Stimulated activated CD8-positive, alpha-beta memory T cell treated with anti-CD3 and anti-CD28 coated beads, Interleukin-12 subunit alpha, Interleukin-12 subunit beta, amount 100 ng/mL, for 24 hours (primary cell): ENCODE data around the gene HCK.

Experiments used
- DNase-seq: peaks from one replicate; pipeline ENCODE4 v3.0.0-alpha.2; 2020; ENCODE audit errors: extremely low read depth

Gene HCK

DNA sequence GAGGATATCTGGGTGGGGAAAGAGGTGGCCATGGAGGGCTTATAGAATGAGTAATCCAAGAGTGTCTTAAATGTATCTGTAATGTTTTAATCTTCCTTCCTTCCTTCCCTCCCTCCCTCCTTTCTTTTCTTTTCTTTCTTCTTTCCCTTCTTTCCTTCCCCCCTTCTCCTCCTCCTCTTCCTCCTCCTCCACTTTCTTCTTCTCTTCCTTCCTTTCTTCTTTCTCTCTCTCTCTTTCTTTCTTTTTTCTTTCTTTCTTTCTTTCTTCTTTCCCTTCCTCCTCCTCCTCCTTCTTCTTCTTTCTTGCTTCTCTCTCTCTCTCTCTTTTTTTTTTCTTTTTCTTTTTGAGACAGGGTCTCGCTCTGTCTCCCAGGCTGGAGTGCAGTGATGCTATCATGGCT lies 7.1 kb downstream of the HCK start:
- DNase-seq: no peak

DNA sequence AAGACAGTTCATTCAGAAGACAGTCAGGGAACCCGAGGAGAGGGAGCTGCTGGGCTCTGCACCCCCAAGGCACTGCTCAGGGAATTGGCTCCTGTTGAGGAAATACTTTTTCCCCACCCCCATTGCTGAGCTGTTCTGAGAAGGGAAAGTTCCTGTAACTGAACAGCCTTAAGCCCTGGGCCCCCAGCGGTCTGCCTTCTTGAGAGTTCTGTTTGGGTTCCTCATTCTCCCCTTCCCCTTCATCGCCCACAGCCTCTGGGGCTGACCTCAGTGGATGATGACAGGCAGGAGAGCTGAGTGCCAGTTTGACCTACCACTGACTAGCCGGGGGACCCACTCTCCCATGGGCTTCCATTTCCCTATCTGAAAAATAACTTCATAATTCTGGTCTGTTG lies 10.7 kb downstream of the HCK start:
- no peak for DNase-seq

DNA sequence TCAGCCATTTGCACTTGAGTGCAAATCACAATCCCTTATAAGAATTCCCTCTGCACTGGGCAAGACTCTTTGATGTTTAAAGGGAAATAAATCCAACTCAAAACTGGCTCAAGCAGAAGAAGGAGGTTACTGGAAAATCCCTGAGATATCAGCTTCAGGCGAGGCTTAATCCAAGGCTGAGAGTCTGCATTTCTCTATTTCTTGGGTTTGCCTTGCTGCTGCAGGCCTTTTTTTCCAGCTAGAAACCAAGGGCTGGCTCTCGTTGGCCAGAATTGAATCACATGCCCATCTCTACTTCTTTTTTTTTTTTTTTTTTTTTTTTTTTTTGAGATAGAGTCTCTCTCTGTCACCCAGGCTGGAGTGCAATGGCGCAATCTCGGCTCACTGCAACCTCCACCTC lies 11.7 kb downstream of the HCK start:
- DNase-seq: no peak

DNA sequence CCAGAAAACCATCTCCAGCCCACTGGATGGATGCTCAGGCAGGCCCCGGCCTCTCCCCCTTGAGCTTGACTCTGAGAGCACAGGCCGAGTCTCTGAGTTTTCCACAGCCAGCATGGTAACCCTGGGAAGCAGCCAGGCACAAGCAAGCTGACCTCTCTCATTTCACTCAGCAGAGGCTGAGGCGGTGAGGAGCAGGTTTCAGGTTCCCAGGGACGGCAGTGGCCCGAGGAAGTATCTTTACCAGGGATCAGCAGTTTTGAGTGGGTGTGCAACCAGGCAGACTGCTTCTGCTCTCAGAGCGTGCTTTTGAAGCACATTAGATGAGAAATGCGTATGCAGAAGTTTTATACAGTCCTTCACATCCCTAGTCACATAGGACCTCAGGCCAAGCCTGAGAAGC lies 12.6 kb downstream of the HCK start:
- no peak for DNase-seq

DNA sequence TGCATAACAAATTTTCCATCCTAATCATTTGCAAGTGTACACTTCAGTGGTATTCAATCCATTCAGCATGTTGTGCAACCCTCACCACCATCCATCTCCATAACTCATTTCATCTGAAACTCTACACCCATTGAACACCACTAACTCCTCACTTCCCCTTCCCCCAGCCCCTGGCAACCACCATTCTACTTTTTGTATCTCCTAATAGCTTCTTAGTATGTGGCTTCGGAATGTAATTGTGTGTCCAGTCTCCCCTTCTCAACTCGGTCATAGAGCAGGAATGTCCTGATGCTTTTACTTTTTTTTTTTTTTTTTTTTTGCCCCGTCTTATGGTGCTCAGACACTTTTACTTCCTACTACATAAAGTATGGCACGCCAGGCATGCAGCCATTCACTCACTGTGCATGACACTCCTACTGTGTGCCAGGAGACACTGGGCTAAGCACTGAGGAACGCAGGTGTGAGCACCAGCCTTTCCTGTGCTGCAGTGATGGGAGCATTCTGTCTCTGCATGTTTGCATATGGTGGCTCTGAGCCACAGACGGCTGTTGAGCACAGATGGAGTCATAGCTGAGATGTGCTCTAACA lies 15.3 kb downstream of the HCK start:
- no peak for DNase-seq

DNA sequence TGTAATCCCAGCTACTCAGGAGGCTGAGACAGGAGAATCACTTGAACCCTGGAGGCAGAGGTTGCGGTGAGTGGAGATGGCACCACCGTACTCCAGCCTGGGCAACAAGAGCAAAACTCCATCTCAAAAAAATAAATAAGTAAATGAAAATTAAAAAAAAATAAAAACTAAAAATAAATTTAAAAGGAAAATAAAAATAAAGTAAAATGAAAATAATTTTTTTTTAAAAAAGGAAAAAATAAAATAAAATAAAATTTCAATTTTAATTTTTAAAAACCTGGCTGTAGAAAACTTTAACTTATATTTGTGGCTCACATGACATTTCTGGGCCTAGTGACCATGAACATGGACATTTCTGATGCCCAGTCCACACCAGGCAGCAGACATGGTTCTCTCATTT lies 16.1 kb downstream of the HCK start:
- no peak for DNase-seq

DNA sequence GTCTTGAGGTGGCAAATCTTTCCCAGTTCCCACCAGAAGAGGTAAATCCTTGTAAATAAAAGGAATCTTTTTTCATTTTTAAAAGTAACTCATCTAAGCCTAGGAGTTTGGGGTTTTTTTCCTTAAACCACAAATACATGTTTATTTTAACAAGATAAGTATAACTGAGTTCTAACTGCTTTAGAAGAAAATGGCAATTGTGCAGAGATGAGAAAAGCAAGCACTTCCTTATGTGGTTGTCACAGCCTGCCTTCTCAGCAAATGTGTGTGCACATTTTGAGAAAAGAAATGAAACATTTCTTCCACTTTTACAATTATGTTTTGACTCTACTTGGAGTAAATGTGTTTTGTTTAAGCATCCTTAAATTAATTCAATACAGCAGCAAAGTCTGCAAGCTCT lies 17.7 kb downstream of the HCK start:
- DNase-seq: no peak

DNA sequence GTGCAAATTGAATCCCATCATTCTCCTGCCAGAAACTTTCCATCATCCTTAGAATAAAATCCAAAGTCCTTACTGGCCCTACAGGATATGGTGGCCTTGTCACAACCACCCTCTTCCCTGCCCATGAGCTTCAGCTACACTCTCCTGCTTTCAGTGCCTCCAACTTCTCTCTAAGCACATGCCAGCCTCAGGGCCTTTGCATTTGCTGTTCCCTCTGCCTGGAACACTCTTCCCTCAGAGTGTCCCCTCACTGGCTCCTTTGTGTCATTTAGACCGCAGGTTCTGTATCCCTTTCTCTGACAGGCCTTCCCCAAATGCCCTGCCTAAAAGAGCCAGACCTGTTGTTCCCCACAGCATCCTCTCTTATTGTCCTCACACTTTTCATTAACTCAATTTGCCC lies 18.2 kb downstream of the HCK start:
- no peak for DNase-seq

DNA sequence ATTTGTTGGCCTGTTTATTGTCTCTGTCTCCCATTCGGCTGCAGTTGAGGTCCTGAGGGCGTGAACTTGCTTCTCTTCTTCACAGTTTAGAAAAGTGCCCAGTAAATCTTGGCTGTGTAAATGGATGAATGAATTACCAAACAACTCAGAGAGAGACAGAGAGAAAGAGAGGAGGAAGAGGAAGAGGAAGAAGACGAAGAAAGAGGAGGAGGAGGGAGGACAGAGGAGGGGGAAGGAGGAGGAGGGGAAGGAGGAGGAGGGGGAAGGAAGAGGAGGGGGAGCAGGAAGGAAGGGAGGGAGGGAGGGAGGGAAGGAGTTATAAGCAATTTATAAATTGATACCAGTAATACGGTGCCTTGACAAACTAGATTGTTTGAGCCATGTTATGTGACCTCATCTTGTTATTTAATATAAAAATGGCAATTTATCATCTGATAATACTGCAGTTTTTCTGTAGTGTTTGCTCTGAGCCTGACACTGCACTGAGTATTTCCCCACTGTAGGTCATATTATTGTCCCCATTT lies 18.7 kb downstream of the HCK start:
- no peak for DNase-seq

DNA sequence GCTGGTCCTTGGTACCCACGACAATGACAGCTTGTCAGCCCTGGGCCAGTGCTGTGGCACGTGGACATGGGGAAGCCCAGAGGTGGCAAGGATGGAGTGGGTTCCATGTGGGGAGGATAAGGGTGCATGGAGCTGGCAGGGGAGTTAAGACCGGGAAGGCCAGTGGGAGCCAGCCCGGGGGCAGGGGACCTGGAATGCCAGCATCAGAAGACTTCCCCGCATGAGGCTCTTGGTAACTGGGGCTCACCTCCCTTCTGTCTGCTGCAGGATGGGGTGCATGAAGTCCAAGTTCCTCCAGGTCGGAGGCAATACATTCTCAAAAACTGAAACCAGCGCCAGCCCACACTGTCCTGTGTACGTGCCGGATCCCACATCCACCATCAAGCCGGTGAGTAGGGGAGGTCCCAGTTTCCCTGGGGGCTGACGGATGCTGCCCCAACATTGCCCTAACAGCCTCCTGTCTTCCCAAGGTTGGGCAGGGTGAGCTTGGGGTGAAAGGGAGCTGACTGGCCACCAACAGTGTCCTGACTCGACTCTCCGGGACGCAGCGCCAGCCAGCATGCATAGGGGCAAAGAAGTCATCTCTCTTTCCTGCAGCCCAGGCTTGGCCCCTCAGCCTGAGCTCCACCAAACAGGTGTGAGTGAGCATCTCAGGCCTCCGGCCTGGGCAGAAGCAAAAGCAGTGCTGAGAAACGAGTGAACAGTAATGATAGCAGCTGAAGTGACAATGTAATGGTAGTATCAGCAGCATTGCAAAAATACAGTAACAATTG lies 19.5 kb downstream of the HCK start:
- DNase-seq: no peak

DNA sequence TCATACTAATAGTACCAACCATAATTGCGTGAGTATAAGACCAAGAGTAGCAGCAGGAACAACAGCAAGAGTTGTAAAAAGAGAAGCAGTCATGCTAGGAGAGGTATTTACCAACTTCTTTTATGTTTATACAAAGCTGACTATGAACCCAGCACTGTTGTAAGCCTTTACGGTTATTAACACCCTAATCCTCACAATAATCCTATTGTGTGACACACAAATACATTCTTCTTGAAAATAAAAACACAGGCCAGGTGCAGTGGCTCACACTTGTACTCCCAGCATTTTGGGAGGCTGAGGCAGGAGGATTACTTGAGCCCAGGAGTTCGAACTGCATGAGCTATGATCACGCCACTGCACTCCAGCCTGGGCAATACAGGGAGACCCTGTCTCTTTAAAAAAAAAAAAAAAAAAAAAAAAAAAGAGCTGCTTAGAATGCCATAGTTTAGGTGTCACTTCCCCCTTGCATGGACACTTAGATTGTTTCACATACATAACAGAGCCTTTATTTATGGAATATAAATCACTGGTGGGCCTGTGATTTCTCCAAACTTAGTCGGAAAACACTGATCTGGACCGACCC lies 20.2 kb downstream of the HCK start:
- no peak for DNase-seq

DNA sequence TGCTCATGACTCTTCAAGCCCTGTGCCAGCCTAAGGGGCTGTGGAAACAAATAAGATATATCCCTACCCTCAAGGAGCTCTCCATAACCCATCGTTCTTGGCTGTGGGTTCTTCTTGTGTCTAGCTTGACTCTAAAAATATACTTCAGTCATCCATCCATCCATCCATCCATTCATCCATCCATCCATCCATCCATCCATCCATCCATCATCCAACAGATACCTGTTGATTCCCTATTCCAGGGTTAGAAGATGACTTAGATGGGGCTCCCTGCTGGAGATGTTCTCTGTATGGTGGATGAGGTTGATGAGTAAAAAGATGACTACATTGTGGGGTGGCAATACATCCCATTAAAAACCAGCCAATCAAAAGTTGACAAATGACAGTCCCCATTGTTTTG lies 23.5 kb downstream of the HCK start:
- no peak for DNase-seq

DNA sequence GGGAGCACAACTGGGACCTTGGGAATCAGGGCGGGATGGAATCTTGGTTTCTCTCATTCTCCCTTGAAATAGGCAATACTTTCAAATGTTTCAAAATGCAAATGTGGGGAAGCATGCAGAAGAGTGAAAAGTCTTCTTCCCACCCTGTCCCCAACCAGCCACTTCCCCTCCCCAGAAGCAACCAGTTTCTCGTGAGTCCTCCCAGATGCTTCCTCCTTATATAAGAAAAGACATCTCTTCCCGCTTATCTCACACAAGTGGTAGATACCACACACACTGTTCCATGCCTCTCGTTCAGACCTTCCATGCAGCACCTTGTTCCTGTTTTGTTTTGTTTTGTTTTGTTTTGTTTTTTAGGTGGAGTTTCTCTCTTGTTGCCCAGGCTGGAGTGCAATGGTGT lies 25.1 kb downstream of the HCK start:
- DNase-seq: no peak

DNA sequence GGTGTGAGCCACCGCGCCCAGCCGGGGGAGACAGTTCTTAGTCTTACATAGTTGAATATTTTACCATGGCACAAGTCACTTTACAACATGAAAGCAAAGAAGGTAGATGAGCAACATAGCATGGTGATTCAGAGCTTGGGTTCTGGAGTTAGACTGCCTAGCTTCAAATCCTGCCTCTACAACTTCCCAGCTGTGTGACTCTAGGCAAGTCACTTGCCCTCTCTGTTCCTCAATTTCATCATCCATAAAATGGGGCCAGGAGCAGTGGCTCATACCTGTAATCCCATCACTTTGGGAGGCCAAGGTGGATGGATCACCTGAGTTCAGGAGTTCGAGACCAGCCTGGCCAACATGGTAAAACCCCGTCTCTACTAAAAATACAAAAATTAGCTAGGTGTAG lies 26.3 kb downstream of the HCK start:
- no peak for DNase-seq

DNA sequence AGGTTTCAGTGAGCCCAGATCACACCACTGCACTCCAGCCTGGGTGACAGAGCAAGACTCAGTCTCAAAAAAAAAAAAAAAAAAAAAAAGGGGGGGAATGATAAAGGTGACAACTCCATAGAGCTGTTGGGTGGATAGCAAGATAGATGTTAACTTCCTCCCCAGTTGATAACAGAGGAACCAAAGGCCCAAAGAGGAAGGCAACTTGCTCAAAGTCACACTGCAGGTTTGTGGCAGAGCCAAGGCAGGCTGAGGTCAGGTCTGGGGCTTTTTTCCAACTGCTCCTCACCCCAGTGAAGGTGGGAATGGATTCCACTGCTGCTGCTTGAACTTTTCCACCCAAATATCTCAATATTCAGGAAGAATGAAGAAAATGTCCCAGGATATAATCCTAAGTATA lies 26.7 kb downstream of the HCK start:
- DNase-seq: no peak

DNA sequence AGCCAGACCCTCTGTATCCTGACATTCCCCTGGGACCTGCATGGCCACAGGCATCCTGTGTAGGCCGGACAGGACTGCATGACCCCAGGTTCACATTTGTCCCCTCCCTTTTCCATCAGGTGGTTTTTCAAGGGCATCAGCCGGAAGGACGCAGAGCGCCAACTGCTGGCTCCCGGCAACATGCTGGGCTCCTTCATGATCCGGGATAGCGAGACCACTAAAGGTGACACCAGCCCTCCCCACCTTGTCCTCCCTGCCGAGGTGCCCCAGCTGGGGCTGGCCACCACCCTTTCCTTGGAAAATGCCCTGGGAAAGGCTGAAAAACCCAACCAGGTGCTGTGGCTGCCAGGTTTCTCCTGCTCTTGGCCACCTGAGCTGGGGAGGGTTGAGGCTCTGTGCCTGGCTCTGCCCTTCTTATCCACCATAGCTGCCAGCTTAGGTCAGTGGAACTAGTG lies 27.6 kb downstream of the HCK start:
- no peak for DNase-seq

DNA sequence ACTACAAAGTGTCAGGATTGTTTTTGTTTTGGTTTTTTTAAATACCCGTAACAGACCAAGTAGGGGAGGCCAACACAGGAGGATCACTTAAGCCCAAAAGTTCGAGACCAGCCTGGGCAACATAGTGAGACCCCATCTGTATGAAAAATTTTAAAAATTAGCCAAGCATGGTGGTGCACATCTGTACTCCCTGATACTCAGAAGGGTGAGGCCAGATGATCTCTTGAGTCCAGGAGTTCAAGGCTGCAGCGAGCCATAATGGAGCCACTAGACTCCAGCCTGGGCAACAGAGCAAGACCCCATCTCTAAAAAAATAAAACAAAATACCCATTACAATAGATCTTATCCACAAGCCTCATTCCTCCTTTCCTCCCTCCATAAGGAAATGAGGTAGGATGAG lies 28.7 kb downstream of the HCK start:
- DNase-seq: no peak

DNA sequence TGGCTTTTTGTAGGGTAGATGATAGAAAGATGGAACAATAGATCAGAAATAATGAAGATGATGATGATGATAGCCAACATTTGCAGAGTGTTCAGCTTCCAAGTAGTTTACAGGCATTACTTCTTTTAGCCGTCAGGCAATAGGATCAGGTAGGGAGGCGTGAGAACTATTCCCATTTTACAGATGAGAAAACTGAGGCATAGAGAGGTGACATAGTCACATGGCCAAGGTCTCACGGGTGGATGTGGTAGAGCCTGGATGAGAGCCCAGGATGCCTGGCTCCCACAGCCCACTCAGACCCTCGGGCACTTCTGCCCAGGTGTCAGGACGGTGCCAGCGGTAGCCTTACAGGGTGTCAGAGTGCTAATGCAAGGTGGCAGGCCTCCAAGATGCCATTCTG lies 31.4 kb downstream of the HCK start:
- DNase-seq: no peak

DNA sequence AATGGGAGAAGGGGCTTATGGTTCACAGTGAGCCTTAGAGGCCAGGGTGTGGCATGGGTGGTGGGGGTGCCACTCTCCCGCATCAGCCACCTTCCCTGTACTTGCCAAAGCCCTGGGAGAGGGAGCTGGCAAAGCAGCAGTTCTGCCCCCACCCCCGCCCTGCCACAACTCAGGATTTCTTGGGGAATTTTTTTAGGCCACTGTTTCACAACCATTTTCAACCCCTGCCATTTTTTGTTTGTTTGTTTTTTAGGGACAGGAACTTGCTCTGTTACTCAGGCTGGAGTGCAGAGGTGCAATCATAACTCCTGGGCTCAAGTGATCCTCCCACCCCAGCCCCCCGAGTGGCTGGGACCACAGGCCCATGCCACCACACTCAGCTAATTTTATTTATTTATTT lies 35.0 kb downstream of the HCK start:
- DNase-seq: no peak

DNA sequence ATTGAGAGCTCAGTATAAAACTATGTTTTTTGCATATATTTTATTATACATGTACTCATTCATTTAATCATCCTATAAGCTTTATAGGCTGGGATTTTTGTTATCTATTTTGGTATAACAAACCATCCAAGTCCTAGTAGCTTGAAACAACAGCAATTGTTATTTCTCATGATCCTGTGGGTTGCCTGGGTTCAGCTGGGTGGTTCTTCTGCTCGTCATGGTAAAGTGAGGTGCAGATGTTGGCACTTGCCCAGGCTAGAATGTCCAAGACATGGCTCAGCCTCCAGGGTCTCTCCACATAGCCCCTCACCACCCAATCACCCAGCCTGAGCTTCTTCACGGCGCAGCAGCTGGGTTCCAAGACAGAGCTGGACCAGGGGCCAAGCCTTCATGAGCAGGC lies 36.7 kb downstream of the HCK start:
- no peak for DNase-seq

DNA sequence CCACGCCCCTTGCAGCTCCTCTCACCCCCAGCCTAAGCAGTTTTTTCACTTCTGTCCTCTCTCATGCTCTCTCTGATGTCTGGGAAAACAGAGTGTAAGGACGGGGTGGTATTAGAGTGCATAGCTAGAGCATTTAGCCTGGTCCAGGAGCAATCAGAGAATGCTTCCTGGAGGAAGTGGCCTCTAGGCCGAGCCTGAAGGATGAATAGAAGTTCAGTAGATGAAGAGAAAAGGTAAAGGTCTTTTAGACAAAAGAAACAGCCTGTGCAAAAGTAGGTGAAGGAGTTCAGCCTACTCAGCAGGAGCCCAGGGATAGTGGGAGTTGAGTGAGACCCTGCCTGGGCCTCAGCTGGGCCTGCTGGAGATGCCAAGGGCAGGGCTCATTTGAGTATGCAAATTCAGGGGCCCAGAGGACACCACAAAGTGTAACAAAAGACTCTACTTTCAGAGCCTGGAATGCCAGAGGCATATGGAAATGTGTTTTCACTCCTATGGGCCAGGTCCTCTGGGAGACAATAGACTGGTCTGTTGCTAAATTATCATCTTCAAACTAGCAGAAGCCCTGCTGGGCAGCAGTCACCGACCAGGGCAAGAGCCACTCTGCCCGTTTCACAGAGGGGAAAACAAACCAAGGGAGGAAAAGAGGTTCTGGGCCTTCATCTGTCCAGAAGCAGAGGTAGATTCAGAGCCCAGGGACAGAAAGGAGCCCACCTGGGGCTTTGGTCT lies 37.8 kb downstream of the HCK start:
- DNase-seq: no peak

DNA sequence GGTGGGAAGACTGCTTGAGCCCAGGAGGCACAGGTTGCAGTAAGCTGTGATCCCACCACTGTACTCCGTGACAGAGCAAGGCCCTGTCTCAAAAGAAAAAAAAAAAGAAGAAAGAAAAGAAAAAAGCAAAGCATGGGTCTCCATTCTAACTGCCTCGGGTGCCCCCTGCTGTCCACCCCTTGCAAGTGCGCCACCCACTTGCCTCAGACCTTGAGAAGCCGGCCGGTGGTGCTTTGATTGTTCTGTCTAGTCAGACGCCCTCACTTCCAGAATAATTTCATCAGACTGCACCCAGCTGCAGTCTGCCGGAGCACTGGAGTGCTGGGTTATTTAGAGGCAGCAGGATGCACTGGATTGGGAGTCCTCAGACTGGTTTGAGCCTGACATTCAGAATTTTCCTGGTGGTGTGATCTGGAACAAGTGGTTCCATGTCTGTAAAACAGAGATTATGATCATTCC lies 39.9 kb downstream of the HCK start:
- DNase-seq: peak; percentile 45

DNA sequence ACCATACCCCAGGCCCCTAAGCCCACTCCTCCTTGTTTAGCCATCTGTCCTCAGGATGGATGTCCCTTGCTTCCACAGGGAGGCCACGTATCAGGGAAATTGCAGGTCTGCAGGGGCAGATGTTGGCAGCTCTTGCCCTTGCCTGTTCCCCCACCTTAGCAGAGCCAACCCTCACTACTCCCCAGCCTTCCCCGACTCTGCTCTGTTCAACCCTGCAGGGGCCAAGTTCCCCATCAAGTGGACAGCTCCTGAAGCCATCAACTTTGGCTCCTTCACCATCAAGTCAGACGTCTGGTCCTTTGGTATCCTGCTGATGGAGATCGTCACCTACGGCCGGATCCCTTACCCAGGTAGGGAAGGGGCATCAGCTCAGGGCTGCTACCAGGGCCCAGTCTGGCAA lies 46.7 kb downstream of the HCK start:
- DNase-seq: no peak
